GM19324 (cell line): ENCODE measurements around the gene AVP.
"Not testable (repeated sequence)": the region's sequence is repeated elsewhere in the genome, so short reads cannot be mapped to it uniquely, and the experiment has no call there.

Experiments
- ATAC-seq: cut with Tn5 transposase; IDR thresholded peaks from one replicate; pipeline ENCODE4 v1.9.1; 2021; ENCODE audit warnings: mild to moderate bottlenecking, moderate library complexity; ENCODE audit not compliant: unreplicated experiment, low FRiP score

The AVP gene

GRCh38 chr20:3085571-3086072, 1.1 kb upstream of the AVP start:
- ATAC-seq: no peak

GRCh38 chr20:3084986-3085360, 449 bp upstream of the AVP start:
- no peak for ATAC-seq

GRCh38 chr20:3082955-3083952, 1.3 kb downstream of the AVP start:
- ATAC-seq: no peak

GRCh38 chr20:3082306-3082951, 2.1 kb downstream of the AVP start:
- no peak for ATAC-seq

GRCh38 chr20:3081641-3082040, 2.9 kb downstream of the AVP start:
- ATAC-seq: no peak

- no peak for ATAC-seq
Measured at GRCh38 chr20:3080939-3081388, 3.6 kb downstream of the AVP start.

- ATAC-seq: no peak
Measured at GRCh38 chr20:3077618-3078134, 6.8 kb downstream of the AVP start.

GRCh38 chr20:3075315-3075714, 9.2 kb downstream of the AVP start:
- ATAC-seq: not testable (repeated sequence)

- ATAC-seq: no peak
Measured at GRCh38 chr20:3074812-3075211, 9.7 kb downstream of the AVP start.

GRCh38 chr20:3073251-3073643, 11.3 kb downstream of the AVP start:
- not testable (repeated sequence) for ATAC-seq

GRCh38 chr20:3072530-3073250, 11.8 kb downstream of the AVP start:
- ATAC-seq: no peak

- ATAC-seq: no peak
Measured at GRCh38 chr20:3071610-3072529, 12.7 kb downstream of the AVP start, which contains the start of gene OXT. Gene OXT (plus strand): TSS chr20:3071620. CDS start chr20:3071656, 36 bp downstream.

- no peak for ATAC-seq
Measured at GRCh38 chr20:3071266-3071609, 13.3 kb downstream of the AVP start.

GRCh38 chr20:3070725-3071124, 13.8 kb downstream of the AVP start:
- ATAC-seq: no peak

- ATAC-seq: no peak
Measured at GRCh38 chr20:3068986-3069900, 15.3 kb downstream of the AVP start.

- no peak for ATAC-seq
Measured at GRCh38 chr20:3068075-3068474, 16.4 kb downstream of the AVP start.

GRCh38 chr20:3067139-3068014, 17.1 kb downstream of the AVP start:
- ATAC-seq: no peak

- ATAC-seq: not testable (repeated sequence)
Measured at GRCh38 chr20:3064119-3064518, 20.4 kb downstream of the AVP start.
